Right atrium auricular region (tissue), 2 donors: ENCODE data around the gene DNAJC15. TPM values are rescaled to one million over a fixed set of nuclear protein-coding genes. Genes with fewer than 3 reads are reported as not detected.

ENCODE experiments used
- DNase-seq: peaks from one replicate; pipeline ENCODE4 v3.0.0-alpha.2; 2019; ENCODE audit warnings: low spot score
- H3K27ac ChIP-seq, 2 donors: fragments of 200-600 bp; sonication (generic); 1 replicate in 1 of 2; 2 replicates in 1 of 2; pipeline ENCODE4 v1.5.1; 2016 to 2019
- H3K27me3 ChIP-seq, 2 donors: fragments of 200-600 bp; sonication (generic); one replicate each; pipeline versions ENCODE4 v1.5.1 to v1.6.0; 2017 to 2019
- H3K36me3 ChIP-seq: fragments of 200-600 bp; sonication (generic); one replicate; pipeline ENCODE4 v1.5.1; 2016
- H3K4me1 ChIP-seq, 2 donors: fragments of 200-600 bp; sonication (generic); one replicate each; pipeline versions ENCODE4 v1.5.1 to v1.6.0; 2017 to 2019
- H3K4me3 ChIP-seq, 2 donors: fragments of 200-600 bp; sonication (generic); 1 replicate in 1 of 2; 2 replicates in 1 of 2; pipeline ENCODE4 v1.5.1; 2017 to 2019; ENCODE audit warnings: mild to moderate bottlenecking in 1 of 2, moderate library complexity in 1 of 2
- H3K9me3 ChIP-seq, 2 donors: fragments of 200-600 bp; sonication (generic); one replicate each; pipeline ENCODE4 v1.5.1; 2019
- total RNA-seq, 2 donors: library from RNA; depleted of rRNA; stranded (reverse); fragments of >200 nt; gene quantifications; one replicate each; pipeline ENCODE4 v1.1.0, GENCODE V29; 2016
- TF ChIP-seq, protein P1 (sequence below), 2 donors: fragments of 200-600 bp; sonication (generic); IDR thresholded peaks; one replicate each; pipeline ENCODE4 v1.5.1; 2019; ENCODE audit warnings: antibody characterized with exemption in 2 of 2

The DNAJC15 gene
- total RNA-seq, 2 donors from 2014 or later = 10.8 to 14.0 TPM

- no peaks in the 10 kb centered on the region for H3K27me3 ChIP-seq
- no peaks in the 10 kb centered on the region for H3K9me3 ChIP-seq
- no peak overlapping the region for H3K4me3 ChIP-seq
- DNase-seq = no peak
- no peaks in the 10 kb centered on the region for H3K36me3 ChIP-seq
- TF ChIP-seq, protein P1, sequence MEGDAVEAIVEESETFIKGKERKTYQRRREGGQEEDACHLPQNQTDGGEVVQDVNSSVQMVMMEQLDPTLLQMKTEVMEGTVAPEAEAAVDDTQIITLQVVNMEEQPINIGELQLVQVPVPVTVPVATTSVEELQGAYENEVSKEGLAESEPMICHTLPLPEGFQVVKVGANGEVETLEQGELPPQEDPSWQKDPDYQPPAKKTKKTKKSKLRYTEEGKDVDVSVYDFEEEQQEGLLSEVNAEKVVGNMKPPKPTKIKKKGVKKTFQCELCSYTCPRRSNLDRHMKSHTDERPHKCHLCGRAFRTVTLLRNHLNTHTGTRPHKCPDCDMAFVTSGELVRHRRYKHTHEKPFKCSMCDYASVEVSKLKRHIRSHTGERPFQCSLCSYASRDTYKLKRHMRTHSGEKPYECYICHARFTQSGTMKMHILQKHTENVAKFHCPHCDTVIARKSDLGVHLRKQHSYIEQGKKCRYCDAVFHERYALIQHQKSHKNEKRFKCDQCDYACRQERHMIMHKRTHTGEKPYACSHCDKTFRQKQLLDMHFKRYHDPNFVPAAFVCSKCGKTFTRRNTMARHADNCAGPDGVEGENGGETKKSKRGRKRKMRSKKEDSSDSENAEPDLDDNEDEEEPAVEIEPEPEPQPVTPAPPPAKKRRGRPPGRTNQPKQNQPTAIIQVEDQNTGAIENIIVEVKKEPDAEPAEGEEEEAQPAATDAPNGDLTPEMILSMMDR (IDR thresholded peaks at IDR 0.05) = no peak
- no peak overlapping the region for H3K27ac ChIP-seq
- H3K4me1 ChIP-seq = no peaks in the 10 kb centered on the region
These were observed 23.9 kb upstream of the DNAJC15 start for GRCh38 chr13:42999491-42999890.

- Histone ChIP-seq H3K36me3 (no peaks in the 10 kb centered on the region), H3K4me3 (no peak overlapping the region), H3K27me3 (no peaks in the 10 kb centered on the region), H3K27ac (no peak overlapping the region), H3K9me3 (no peaks in the 10 kb centered on the region), H3K4me1 (peaks cover 0 to 6% of the 10 kb centered on the region in 2 donors)
- TF ChIP-seq, protein P1 (IDR thresholded peaks at IDR 0.05) = no peak
- no peak for DNase-seq
These were observed 22.7 kb upstream of the DNAJC15 start for GRCh38 chr13:43000676-43001075.

DNA sequence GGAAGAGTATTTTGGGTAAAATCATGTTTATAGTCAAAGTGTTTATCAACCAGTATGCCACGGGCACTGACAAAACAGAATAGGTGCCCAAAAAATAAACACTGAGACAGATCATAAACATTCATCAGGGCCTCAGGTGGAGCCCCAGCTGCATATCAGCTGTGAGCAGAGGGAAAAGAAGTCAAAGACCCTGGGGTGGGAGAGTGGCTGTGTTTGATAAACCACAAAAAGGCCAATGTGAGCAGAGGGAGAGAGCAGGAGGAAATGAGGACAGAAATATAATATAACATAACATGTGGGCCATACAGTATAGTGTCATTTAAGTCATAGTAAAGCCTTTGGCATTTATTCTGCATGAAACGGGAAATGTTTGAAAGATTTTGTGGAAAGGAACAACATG lies 21.4 kb upstream of the DNAJC15 start:
- DNase-seq = no peak
- Histone ChIP-seq H3K27ac (no peak overlapping the region), H3K36me3 (no peaks in the 10 kb centered on the region), H3K27me3 (no peaks in the 10 kb centered on the region), H3K4me3 (no peak overlapping the region), H3K4me1 (peaks cover 0 to 6% of the 10 kb centered on the region in 2 donors), H3K9me3 (no peaks in the 10 kb centered on the region)
- TF ChIP-seq, protein P1 (IDR thresholded peaks at IDR 0.05) = no peak

- Histone ChIP-seq H3K4me1 (peaks cover 0 to 6% of the 10 kb centered on the region in 2 donors), H3K27me3 (no peaks in the 10 kb centered on the region), H3K36me3 (no peaks in the 10 kb centered on the region), H3K9me3 (no peaks in the 10 kb centered on the region), H3K4me3 (no peak overlapping the region), H3K27ac (peak overlapping the region in 1 of 2 donors; percentile 6)
- TF ChIP-seq, protein P1 (IDR thresholded peaks at IDR 0.05) = no peak
- DNase-seq = no peak
These were observed 20.4 kb upstream of the DNAJC15 start for GRCh38 chr13:43003010-43003409.

- DNase-seq = no peak
- no peaks in the 10 kb centered on the region for H3K9me3 ChIP-seq
- H3K27ac ChIP-seq = no peak overlapping the region
- H3K36me3 ChIP-seq = no peaks in the 10 kb centered on the region
- no peaks in the 10 kb centered on the region for H3K27me3 ChIP-seq
- TF ChIP-seq, protein P1 (IDR thresholded peaks at IDR 0.05) = no peak
- peaks cover 0 to 6% of the 10 kb centered on the region in 2 donors for H3K4me1 ChIP-seq
- no peak overlapping the region for H3K4me3 ChIP-seq
These were observed 19.7 kb upstream of the DNAJC15 start for GRCh38 chr13:43003729-43004128.
